HCT116 (cell line): ENCODE measurements around the gene SEC14L3. TPM values are rescaled to one million over a fixed set of nuclear protein-coding genes. Genes with fewer than 3 reads are reported as not detected.

Source experiments
- ATAC-seq: fragments of 200-7000 bp; cut with Tn5 transposase; 2 replicates; pipeline ENCODE4 v1.9.1; 2020; ENCODE audit warnings: mild to moderate bottlenecking, moderate library complexity
- BruUV-seq: library from RNA; stranded (reverse); fragments of 400-500 nt; replicated peaks from 2 replicates; lab custom pipeline; 2021; lab: Mats Ljungman, UMichigan
- CTCF ChIA-PET: fragments of 300-600 bp; sonication (Branson Sonifier 250); formaldehyde crosslinking; loops from one replicate; lab custom pipeline; 2021; ENCODE audit warnings: antibody characterized with exemption; lab: Charles Lee
- POLR2A ChIA-PET: fragments of 300-600, 350-600 bp; sonication (Branson Sonifier 250); formaldehyde crosslinking; loops from one replicate; lab custom pipeline; 2021; ENCODE audit warnings: antibody characterized with exemption; lab: Charles Lee
- RAD21 ChIA-PET, 2 experiments: fragments of 300-600 bp; sonication (Branson Sonifier 250); formaldehyde crosslinking; loops; one replicate each; lab custom pipeline; 2023; ENCODE audit warnings: low total read pairs in 2 of 2; ENCODE audit not compliant: uncharacterized antibody in 2 of 2, unreplicated experiment in 2 of 2, low non-redundant PET in 1 of 2; lab: Charles Lee
- DNase-seq: peaks from one replicate; pipeline ENCODE4 v3.0.0-alpha.2; 2010; ENCODE audit warnings: low read depth, low spot score
- H2AFZ ChIP-seq: fragments of 200-600 bp; shearing (Covaris generic), sonication (generic); 2 replicates; pipeline ENCODE4 v1.6.1; 2017; ENCODE audit warnings: low read depth, mixed run types, mixed read lengths, antibody characterized with exemption, low read length; ENCODE audit not compliant: poor library complexity, severe bottlenecking
- H3K27ac ChIP-seq: 2 replicates; pipeline ENCODE4 v1.5.1; 2012; ENCODE audit warnings: low read depth, low read length
- H3K27me3 ChIP-seq: fragments of 200-600 bp; sonication (generic); 2 replicates; pipeline ENCODE4 v1.6.1; 2016; ENCODE audit warnings: mixed run types, low read length, mixed read lengths; ENCODE audit not compliant: insufficient read depth
- H3K36me3 ChIP-seq, 2 experiments: fragments of 200-500 bp in 1 of 2; fragments of 200-600 bp in 1 of 2; sonication (Bioruptor generic) in 1 of 2; sonication (generic) in 1 of 2; 2 replicates each; pipeline versions ENCODE4 v1.5.1 to v1.6.1; 2014 to 2016; ENCODE audit warnings: low read length in 2 of 2, inconsistent platforms in 1 of 2, mixed read lengths in 1 of 2, mixed run types in 1 of 2; ENCODE audit not compliant: insufficient read depth in 2 of 2, control insufficient read depth in 1 of 2
- H3K4me1 ChIP-seq, 2 experiments: fragments of 200-600 bp in 1 of 2; sonication (generic) in 1 of 2; 2 replicates each; pipeline versions ENCODE4 v1.5.1 to v1.6.1; 2012 to 2017; ENCODE audit warnings: low read length in 2 of 2, inconsistent platforms in 1 of 2, mild to moderate bottlenecking in 1 of 2, mixed read lengths in 1 of 2, mixed run types in 1 of 2, moderate library complexity in 1 of 2; ENCODE audit not compliant: insufficient read depth in 2 of 2, control insufficient read depth in 1 of 2
- H3K4me2 ChIP-seq: fragments of 200-600 bp; sonication (generic); 2 replicates; pipeline ENCODE4 v1.6.1; 2017; ENCODE audit warnings: mixed run types, low read length, mixed read lengths
- H3K4me3 ChIP-seq, 2 experiments: fragments of 200-600 bp in 1 of 2; sonication (generic) in 1 of 2; replicated peaks in 1 of 2; 2 replicates each; pipeline ENCODE4 v1.5.1; 2011 to 2016; ENCODE audit warnings: low read length in 2 of 2, control low read depth in 1 of 2, low read depth in 1 of 2, mild to moderate bottlenecking in 1 of 2, mixed read lengths in 1 of 2, mixed run types in 1 of 2
- H3K79me2 ChIP-seq: fragments of 200-600 bp; sonication (generic); 2 replicates; pipeline ENCODE4 v1.6.1; 2017; ENCODE audit warnings: mild to moderate bottlenecking, mixed run types, low read length, moderate library complexity, mixed read lengths; ENCODE audit not compliant: insufficient read depth
- H3K9ac ChIP-seq: fragments of 200-600 bp; sonication (generic); 2 replicates; pipeline ENCODE4 v1.6.1; 2016; ENCODE audit warnings: low read length, mixed read lengths
- H3K9me2 ChIP-seq: fragments of 200-600 bp; sonication (generic), shearing (Covaris generic); 2 replicates; pipeline ENCODE4 v1.6.1; 2017; ENCODE audit warnings: mixed run types, mild to moderate bottlenecking, moderate library complexity; ENCODE audit not compliant: insufficient read depth
- H3K9me3 ChIP-seq, 2 experiments: fragments of 200-500 bp in 1 of 2; fragments of 200-600 bp in 1 of 2; sonication (Bioruptor generic) in 1 of 2; sonication (generic) in 1 of 2; 2 replicates each; pipeline ENCODE4 v1.6.1; 2014 to 2017; ENCODE audit warnings: low read length in 2 of 2, mixed read lengths in 2 of 2, inconsistent platforms in 1 of 2, low read depth in 1 of 2, mild to moderate bottlenecking in 1 of 2, mixed run types in 1 of 2, moderate library complexity in 1 of 2; ENCODE audit not compliant: control insufficient read depth in 1 of 2, insufficient read depth in 1 of 2
- H4K20me1 ChIP-seq: fragments of 200-600 bp; sonication (generic), shearing (Covaris generic); 2 replicates; pipeline ENCODE4 v1.6.1; 2017; ENCODE audit warnings: mixed run types, mild to moderate bottlenecking, moderate library complexity; ENCODE audit not compliant: insufficient read depth
- ATF3 ChIP-seq: IDR thresholded peaks from 2 replicates; pipeline ENCODE4 v1.6.1; 2012
- CBX3 ChIP-seq: IDR thresholded peaks from 2 replicates; pipeline ENCODE4 v1.6.1; 2012; ENCODE audit warnings: low read depth
- CEBPB ChIP-seq: IDR thresholded peaks from 2 replicates; pipeline ENCODE4 v1.6.1; 2012; ENCODE audit warnings: low read depth
- EGR1 ChIP-seq: IDR thresholded peaks from 2 replicates; pipeline ENCODE4 v1.6.1; 2012; ENCODE audit warnings: low read depth
- EZH2 ChIP-seq: fragments of 200-600 bp; sonication (generic); IDR thresholded peaks from 2 replicates; pipeline ENCODE4 v1.6.1; 2017; ENCODE audit warnings: antibody characterized with exemption, mixed run types
- EZH2phosphoT487 ChIP-seq: fragments of 200-600 bp; IDR thresholded peaks from 2 replicates; pipeline ENCODE4 v1.6.1; 2018; ENCODE audit warnings: antibody characterized with exemption, borderline replicate concordance
- FOSL1 ChIP-seq: IDR thresholded peaks from 2 replicates; pipeline ENCODE4 v1.6.1; 2012; ENCODE audit warnings: low read depth
- MAX ChIP-seq: IDR thresholded peaks from 2 replicates; pipeline ENCODE4 v1.6.1; 2012
- POLR2A ChIP-seq: IDR thresholded peaks from 2 replicates; pipeline ENCODE4 v1.7.0; 2011; ENCODE audit warnings: borderline replicate concordance; ENCODE audit not compliant: insufficient read depth, insufficient read length; ENCODE audit errors: extremely low read depth
- POLR2AphosphoS5 ChIP-seq: IDR thresholded peaks from 2 replicates; pipeline ENCODE4 v1.6.1; 2011; ENCODE audit warnings: mild to moderate bottlenecking, low read depth, low read length, moderate library complexity
- RAD21 ChIP-seq: IDR thresholded peaks from 2 replicates; pipeline ENCODE4 v1.6.1; 2012; ENCODE audit warnings: low read depth, mild to moderate bottlenecking
- REST ChIP-seq: IDR thresholded peaks from 2 replicates; pipeline ENCODE4 v1.6.1; 2012; ENCODE audit warnings: low read depth
- SIN3A ChIP-seq: IDR thresholded peaks from 2 replicates; pipeline ENCODE4 v1.6.1; 2012; ENCODE audit warnings: low read depth
- SP1 ChIP-seq: IDR thresholded peaks from 2 replicates; pipeline ENCODE4 v1.6.1; 2012; ENCODE audit warnings: low read depth
- SRF ChIP-seq: IDR thresholded peaks from 2 replicates; pipeline ENCODE4 v1.6.1; 2012; ENCODE audit warnings: low read depth
- TCF7L2 ChIP-seq: IDR thresholded peaks from 2 replicates; pipeline ENCODE4 v1.7.0; 2011; ENCODE audit warnings: borderline replicate concordance, inconsistent platforms; ENCODE audit not compliant: insufficient read depth, insufficient read length; ENCODE audit errors: extremely low read depth
- YY1 ChIP-seq: IDR thresholded peaks from 2 replicates; pipeline ENCODE4 v1.6.1; 2011; ENCODE audit warnings: low read length, low read depth, moderate library complexity, mild to moderate bottlenecking; ENCODE audit not compliant: insufficient replicate concordance; ENCODE audit errors: extremely low read depth
- ZBTB33 ChIP-seq: IDR thresholded peaks from 2 replicates; pipeline ENCODE4 v1.6.1; 2011; ENCODE audit warnings: mild to moderate bottlenecking, low read length, moderate library complexity; ENCODE audit not compliant: insufficient replicate concordance; ENCODE audit errors: extremely low read depth
- ZFX ChIP-seq: fragments of 450-650 bp; IDR thresholded peaks from 2 replicates; pipeline ENCODE4 v1.6.1; 2017
- ZNF274 ChIP-seq: fragments of 200-500 bp; sonication (Bioruptor generic); IDR thresholded peaks from 2 replicates; pipeline ENCODE4 v1.6.1; 2014; ENCODE audit warnings: mild to moderate bottlenecking, low read depth, low read length, inconsistent platforms
- intact Hi-C: fragments of 100-400 bp; cut with micrococcal nuclease; formaldehyde crosslinking; loops from 2 replicates; pipeline ENCODE4 v1.10.0; 2022
- total RNA-seq: library from RNA; stranded (reverse); gene quantifications from one replicate; pipeline ENCODE4 v1.2.1, GENCODE V29; 2021; ENCODE audit not compliant: unreplicated experiment

The SEC14L3 gene
- total RNA-seq, 1 experiment from 2014 or later, result not detected

- no peak overlapping the region for H3K9ac ChIP-seq
- no peak overlapping the region for H3K4me2 ChIP-seq
- ChIA-PET POLR2A (no interaction called here), CTCF (no interaction called here), RAD21 (no interaction called here)
- intact Hi-C loops, result no loop called here
- DNase-seq, result no peak
- H3K27me3 ChIP-seq, result peaks cover 4% of the 10 kb centered on the region; the same call in 1 of the 2 replicates
- no peaks in the 10 kb centered on the region for H3K9me2 ChIP-seq
- no peak overlapping the region for H3K4me3 ChIP-seq
- H3K36me3 ChIP-seq, result no peaks in the 10 kb centered on the region
- no peak for TF ChIP-seq ATF3
- TF ChIP-seq CBX3, result no peak
- TF ChIP-seq ZFX, result no peak
- no peak for TF ChIP-seq RAD21
- no peak for TF ChIP-seq EGR1
- no peak for TF ChIP-seq YY1
- TF ChIP-seq MAX, result no peak
- no peak for TF ChIP-seq EZH2
- no peak for TF ChIP-seq SIN3A
- TF ChIP-seq CEBPB, result no peak
- TF ChIP-seq POLR2A, result no peak
- no peak for TF ChIP-seq POLR2AphosphoS5
- TF ChIP-seq SRF, result no peak
- no peak for TF ChIP-seq REST
- TF ChIP-seq ZNF274, result no peak
- TF ChIP-seq TCF7L2, result no peak
- TF ChIP-seq FOSL1, result no peak
- TF ChIP-seq SP1, result no peak
- no peak for TF ChIP-seq ZBTB33
- no peak for TF ChIP-seq EZH2phosphoT487
- no peak overlapping the region for H2AFZ ChIP-seq
- H3K27ac ChIP-seq, result no peak overlapping the region
- BruUV-seq, result no TSS peak
- ATAC-seq, result no peak
- H3K4me1 ChIP-seq, result no peaks in the 10 kb centered on the region
- H3K79me2 ChIP-seq, result no peaks in the 10 kb centered on the region
- H3K9me3 ChIP-seq, result no peaks in the 10 kb centered on the region
- H4K20me1 ChIP-seq, result no peaks in the 10 kb centered on the region
Measured at GRCh38 chr22:30460147-30460546, 11.7 kb downstream of the SEC14L3 start.
